Globus pallidus (tissue), 1 donor: ENCODE measurements around the gene S1PR5.
"Not testable (repeated sequence)": the region's sequence is repeated elsewhere in the genome, so short reads cannot be mapped to it uniquely, and the experiment has no call there.

Experiments used
- DNase-seq: peaks from one replicate; pipeline ENCODE4 v3.0.0-alpha.2; 2015; ENCODE audit warnings: low spot score

The S1PR5 gene, protein sequence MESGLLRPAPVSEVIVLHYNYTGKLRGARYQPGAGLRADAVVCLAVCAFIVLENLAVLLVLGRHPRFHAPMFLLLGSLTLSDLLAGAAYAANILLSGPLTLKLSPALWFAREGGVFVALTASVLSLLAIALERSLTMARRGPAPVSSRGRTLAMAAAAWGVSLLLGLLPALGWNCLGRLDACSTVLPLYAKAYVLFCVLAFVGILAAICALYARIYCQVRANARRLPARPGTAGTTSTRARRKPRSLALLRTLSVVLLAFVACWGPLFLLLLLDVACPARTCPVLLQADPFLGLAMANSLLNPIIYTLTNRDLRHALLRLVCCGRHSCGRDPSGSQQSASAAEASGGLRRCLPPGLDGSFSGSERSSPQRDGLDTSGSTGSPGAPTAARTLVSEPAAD

DNA sequence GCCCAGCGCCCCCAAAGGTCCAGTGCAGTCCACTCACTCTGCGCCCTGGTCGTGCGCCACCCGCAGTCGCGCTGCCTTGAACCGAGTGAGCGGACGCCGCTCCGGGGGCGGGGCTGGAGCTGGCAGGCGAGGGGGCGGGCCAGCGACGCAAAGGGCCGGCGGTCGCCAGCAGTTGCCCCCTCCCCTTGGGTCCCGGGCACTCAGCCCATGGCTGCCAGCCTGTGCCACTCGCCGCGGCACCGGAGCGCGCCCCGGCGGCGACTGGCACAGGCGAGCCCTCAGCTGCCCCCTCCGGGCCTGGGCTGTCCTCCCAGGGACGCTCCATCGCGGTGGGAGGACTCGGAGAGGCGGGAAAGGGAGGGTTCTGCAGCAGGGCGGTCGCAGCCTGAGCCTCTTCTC, at the start of gene S1PR5:
S1PR5 (minus strand) TSS at position 87 of the 399 bp plus-strand sequence. CDS start 2,436 bp downstream, outside the sequence.
- DNase-seq = peak; percentile 96

DNA sequence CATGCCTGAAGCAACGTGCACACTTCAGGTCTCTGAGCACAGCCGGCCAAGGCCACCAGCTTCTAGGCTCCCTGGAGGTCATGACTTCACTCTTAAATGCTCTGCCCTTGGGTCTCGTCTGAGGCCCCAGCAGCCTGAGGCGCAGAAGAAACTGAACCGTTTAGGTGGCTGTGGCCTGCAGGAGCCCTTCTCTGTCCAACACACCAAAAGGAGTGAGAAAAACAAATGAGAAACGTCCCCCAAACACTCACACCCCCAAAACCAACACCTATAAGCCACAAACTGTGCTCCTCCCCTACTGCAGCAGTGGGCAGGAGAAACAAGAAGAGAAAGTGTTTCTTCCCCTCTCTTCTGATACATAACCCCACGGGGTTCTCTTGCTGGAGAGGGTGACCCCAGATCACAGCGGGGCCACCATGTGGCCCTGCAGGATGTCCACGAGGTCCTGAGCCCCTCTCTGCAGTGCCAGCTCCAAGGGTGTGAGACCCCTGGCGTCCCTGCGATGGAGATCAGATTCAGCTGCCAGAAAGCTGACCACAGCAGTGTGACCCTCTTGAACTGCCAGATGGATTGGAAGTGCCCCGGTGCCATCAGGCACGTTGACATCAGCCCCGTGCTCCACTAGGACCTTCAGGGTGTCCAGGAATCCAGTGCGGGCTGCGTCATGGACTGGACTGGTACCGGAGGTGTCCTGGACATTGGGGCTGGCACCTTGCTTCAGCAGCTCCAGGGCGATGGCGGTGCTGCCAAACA, 49.6 kb upstream of the S1PR5 start:
- peak; percentile 11 for DNase-seq

DNA sequence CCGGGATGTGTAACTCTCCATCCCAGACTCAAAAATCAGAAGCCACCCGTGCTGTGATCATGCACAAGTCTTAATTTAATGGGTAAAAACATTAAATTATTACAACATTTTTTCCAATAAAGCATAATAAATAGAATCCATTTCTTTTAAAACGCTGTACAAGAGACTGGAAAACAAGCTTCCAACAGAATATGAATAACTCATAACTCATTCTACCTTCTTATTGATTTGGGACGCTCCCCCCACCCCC, 49.1 kb upstream of the S1PR5 start:
- no peak for DNase-seq

DNA sequence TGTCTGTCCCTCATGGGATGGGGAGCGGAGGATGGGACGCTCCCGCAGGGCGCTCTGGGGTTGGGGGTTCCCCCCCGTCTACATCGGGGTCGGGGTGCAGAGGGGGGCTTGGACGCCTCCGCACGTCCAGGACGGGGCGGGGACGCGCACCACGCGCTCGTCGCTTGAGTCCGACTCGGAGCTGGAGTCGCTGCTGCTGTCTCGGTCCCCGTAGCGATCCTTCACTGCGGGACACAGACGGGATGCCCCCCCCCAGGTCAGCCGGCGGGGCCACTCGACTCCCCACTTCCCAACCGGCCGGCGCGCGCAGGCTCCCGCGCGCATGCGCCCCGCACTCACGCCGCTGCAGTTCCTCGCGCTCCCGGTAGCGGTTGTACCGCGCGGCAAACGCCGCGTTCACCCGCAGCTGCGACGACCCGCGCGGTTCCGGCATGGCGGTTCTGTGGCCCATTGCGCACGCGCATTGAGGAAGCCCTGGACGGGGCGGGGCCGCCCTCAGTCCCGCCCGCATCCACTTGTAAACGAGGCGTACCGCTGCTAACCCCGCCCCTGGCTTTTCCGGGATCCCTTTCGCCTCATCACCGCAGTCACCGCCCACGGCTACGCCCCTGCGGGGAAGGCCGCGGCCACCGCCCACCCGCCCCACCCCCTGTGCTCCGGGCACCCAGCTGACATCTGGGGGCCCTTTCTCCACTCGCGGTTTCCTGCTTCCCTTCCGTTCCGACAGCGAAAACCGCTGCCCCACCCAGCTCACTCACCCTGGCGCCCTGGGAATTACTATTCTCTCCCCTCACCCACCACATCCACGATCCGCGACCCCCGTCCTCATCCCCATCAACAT, 48.5 kb upstream of the S1PR5 start, which contains the start of gene KRI1:
KRI1 (minus strand) TSS at position 444 of the 841 bp plus-strand sequence; CDS start at position 433, 11 bp downstream.
- peak; percentile 98 for DNase-seq

DNA sequence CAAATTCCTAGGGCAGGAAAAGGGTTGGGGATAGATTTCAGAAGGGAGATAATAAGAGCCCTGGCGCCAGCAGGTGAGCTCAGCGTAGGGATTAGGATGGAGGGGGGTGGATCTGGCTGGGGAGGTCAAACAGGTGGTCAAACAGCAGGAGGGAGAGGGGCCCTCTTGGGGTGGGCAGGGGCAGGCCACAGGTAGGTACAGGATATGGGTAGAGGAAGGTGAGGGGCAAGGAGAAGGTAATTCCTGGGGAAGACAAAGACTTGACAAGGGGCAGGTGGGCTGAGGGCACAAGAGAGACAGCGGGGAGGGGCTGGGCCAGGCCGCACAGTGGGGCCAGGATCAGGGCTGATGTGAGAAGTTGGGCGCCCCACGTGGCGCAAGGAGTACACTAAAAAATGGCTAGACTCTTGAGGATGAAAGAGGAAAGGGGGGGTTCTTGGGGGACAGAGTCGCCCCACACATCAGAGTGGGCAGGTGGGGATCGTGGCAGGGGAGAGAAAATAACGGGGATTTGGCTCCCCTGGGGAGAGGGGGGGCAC, 47.9 kb upstream of the S1PR5 start:
- no peak for DNase-seq

DNA sequence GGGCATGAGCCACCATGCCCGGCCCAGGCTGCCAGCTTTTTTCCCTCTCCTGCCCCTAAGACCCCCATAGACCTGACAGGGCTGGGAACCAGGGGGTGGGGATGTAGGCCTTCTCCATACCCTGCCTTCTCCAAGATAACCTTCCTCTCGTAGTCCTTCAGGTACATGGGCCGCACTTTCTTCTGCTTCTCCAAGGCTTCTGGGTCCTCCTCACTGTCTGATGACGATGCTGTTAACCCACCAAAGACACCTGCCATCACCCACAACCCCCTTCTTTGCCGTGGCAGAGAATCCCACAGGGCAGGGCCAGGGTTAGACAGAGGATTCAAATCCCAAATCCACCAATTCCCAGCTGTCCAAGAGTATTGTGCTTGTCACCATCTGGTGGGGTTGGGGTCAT, 45.4 kb upstream of the S1PR5 start:
- DNase-seq = no peak

DNA sequence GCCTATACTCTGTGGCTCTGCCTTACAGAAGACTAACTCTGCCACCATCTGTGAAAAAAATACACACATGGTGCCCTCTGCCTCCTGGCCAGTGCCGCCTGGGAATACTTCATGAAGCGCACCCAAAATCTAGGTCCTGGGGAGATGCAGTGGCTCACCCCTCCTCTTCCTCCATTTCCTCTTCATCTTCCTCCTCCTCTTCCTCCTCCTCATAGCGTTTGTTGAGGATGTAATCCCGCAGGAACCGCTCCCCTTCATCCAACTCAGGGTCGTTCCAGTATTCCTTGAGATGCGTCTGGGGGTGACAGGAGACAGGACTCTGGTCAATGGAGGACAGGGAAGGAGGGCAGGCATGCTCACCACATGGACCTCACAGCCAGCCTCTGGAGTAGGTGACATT, 42.9 kb upstream of the S1PR5 start:
- DNase-seq = no peak

DNA sequence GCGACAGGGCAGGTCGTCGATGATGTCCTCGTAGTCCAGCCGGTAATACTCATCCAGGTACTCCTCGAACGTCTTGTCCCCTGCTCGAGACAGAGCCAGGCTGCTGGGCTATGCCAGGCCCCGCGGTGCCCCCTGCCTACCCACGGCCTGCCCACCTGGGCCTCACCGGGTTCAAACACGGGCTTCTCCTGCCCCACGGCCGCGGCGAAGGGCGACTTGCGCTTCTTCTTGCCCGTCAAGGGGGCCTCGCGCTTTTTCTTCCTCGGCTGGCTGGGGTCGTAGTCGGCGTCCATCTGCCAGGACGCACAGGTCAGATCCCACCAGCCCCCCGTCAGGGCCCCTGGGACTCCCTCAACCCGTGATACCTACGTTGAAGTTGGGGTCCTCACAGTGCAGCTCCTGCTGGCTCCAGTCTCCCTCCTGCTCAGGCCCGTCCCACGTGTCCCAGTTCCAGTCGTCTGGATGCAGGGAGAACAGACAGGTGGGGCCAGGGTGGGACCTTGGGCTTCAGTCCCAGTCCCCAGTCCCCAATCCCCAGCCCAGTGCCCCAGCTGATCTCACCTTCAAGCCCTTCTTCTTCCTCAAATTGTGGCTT, 40.5 kb upstream of the S1PR5 start:
- no peak for DNase-seq

DNA sequence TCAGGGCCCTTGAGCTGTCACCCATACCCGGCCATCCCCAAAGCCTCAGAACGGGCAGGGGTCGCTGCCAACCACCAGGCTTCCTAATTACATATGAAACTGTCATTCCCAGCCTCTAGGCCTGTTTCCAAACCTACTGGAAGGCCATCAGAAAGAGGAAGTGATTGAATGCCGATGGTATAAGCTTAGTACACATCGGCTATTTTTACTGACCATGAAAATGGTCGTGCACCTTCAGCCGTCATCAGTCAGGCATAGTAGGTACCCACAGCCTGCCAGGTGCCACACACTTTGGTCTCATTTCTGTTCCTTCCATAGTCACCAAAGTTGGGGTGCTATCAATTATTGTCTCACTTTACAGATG, 38.3 kb upstream of the S1PR5 start:
- DNase-seq = no peak

DNA sequence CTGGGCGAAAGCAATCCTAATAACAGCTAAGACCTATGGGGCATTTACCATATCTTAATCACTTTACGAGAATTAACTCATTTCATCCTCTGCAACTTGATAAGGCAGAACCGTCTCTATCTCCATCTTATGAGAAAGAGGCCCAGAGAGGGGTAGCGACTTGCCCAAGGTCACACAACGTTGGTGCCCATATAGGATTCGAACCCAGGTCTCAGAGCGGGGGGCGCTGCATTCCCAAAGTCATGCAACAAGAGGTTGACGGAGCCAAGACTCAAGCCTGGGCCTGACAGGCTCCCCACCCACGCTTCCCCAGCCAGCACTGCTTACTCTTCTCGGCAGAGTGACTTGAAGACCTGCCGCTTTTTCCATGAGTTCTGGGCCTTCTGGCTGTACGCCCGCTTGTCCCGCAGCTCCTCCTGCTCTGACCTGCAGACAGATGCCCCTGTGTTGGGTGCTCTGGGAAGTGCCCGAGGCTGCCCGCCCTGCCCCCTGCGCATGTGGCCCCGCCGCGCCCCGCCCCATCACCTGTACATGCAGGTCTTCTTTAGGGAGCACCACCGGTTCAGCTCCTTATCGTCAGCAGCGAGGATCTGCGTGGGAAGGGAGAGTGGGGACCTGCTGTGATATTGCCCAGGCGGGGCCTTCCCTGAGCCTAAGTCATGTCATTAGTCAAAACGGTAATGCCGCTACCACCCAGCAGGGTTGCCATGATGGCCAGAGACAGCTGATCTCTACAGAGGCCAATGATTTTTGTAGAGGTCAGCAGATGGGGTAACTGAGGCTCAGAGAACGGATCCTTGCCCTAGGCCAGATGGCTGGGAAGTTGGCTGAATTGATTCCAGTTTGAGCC, 37.7 kb upstream of the S1PR5 start:
- no peak for DNase-seq

DNA sequence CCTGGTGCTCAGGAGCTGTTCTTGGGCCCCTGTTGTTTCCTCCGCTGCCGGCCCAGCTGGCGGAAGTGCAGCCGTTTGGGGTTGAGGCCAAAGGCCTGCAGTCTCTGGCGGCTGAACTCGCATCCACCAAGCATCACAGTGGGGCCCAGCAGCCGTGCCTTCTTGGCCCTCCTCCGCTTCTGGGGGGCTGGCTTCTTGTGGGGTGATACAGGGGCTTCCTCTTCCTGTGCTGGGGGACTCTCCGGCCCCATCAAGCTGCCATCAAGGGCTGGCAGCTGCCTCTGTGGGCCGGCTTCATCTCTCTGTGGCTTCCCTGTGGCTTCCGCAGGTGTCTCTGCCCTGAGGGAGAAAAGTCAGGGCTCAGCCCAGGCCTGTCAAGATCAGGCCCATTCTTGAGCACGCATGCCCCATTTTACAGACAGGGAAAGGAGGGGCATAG, 36.7 kb upstream of the S1PR5 start:
- DNase-seq = no peak

DNA sequence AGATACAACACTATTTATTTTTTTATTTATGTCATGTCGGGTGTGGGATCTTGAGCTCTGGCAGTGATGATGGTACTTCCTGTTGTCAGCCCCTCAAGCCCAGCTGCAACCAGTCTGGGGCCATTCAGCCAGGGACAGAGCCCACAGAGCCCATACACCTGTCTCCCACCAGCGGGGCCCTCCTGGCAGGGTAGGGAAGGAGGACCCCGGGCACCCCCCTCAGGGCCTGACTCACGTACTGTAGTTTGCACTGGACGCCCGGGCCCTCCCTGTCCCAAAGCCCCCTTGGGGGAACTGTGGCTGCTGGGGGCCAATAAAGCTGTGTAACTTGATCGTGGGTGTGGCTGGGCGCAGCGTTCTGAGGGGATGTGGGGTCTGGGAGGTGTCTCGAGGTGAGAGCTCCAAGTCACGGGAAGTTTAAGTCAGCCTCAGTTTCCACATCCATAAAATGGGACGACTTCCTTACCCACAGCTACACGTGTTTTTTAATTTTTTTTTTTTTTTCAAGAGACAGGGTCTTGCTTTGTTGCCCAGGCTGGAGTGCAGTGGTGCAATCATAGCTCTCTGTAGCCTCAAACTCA, 35.9 kb upstream of the S1PR5 start:
- DNase-seq = no peak

DNA sequence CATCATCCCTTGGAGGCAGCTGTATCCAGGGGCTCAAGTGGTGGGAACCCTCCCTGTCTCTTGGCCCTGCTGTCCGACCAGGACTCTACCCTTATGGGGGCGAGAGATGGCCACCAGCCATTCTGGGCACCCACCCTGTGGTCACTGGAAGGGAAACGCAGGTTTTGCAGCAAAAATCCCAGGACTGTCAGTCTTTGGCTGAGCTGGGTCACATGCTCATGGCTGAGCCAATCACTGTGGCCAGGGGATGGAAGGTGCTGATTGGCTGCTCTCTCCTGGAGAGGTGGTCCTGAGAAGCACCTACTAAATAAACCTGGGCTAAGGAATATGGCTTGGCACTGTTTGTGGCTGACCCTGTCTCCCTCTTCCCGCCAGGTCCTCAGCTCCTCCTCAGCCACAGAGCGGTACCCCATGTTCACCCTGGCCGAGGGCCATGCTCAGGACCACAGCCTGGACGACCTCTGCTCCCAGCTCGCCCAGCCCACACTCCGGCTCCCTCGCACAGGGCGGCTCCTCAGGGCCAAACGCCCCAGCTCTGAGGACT, 35.3 kb upstream of the S1PR5 start:
- DNase-seq = no peak

DNA sequence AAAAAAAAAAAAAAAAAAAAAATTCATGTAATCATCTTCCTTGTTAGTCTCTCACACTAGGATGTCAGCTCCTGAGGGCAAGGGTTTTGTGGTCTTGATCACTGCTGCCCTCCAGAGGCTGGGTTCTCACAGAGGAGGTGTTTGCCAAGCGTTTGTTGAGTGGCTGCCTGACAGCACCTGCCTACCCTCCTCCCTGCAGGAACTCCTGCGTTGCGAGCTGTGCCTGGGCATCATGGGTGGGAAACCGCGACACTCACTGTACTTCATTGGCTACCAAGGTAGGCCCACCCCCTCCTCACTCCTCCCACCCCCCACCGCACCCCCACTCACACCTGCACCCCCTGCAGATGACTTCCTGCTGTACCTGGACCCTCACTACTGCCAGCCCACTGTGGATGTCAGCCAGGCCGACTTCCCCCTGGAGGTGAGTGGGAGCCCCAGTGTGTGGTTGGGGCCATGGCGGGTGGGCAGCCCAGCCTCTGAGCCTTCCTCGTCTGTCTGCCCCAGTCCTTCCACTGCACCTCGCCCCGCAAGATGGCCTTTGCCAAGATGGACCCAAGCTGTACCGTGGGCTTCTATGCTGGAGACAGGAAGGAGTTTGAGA, 34.6 kb upstream of the S1PR5 start:
- DNase-seq = peak; percentile 14

DNA sequence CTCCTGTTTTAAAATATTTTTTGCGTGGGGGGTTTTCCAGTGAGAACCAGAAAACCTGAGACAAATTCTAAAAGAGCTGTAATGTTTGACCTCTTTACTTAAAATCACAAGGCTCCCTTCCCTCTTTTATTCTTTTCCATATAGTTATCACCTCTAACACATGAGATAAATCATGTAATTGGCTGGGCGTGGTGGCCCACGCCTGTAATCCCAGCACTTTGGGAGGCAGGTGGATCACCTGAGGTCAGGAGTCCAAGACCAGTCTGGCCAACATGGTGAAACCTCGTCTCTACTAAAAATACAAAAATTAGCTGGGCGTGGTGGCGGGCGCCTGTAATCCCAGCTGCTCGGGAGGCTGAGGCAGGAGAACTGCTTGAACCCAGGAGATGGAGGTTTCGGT, 33.8 kb upstream of the S1PR5 start:
- not testable (repeated sequence) for DNase-seq

DNA sequence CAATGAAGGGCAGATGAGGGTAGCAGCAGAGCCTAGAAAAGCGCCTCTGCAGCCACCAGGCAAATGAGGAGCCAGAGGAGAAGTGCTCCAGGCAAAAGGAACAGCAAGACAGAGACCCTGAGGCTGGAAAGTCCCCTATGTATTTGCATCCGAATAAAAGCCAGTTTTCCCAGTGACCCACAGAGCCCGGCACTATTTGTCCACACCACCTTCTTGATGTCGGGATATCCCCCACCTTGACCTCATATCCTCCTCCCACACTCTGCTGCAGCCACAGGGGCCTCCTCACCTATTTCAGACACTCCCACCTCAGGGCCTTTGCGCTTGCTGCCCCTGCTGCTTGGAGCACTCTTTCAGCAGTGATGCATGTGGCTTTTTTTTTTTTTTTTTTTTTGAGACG, 33.1 kb upstream of the S1PR5 start:
- no peak for DNase-seq

DNA sequence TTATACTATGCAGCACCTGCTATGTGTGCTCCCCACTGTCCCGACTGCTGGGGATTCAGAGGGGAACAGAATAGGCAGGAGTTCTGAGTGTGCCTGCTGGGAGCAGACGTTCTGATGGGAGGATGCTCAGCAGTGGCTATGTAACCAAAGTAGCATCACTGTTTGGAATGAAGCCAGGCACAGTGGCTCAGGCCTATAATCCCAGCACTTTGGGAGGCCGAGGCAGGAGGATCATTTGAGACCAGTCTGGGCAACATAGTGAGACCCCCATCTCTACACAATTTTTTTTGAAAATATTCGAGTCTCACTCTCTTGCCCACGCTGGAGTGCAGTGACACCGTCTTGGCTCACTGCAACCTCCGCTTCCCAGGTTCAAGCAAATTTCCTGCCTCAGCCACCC, 32.5 kb upstream of the S1PR5 start:
- no peak for DNase-seq

DNA sequence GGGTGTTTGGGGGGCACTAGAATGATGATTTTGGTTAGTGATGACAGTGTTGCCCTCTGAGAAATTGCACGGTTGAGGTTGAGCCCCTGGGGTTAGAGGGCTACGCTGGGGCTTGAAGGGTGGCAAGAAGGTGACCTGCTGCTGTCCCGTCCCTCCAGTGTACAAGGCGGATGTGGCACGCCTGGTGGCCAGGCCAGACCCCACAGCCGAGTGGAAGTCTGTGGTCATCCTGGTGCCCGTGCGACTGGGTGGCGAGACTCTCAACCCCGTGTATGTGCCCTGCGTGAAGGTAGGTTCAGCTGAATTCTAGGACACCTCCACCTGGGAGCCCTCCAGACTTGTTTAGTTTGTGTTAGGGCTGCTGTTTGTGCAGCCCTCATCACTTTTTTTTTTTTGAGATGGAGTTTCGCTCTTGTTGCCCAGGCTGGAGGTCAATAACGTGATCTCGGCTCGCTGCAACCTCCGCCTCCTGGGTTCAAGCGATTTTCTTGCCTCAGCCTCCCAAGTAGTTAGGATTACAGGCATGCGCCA, 31.6 kb upstream of the S1PR5 start:
- DNase-seq = no peak

DNA sequence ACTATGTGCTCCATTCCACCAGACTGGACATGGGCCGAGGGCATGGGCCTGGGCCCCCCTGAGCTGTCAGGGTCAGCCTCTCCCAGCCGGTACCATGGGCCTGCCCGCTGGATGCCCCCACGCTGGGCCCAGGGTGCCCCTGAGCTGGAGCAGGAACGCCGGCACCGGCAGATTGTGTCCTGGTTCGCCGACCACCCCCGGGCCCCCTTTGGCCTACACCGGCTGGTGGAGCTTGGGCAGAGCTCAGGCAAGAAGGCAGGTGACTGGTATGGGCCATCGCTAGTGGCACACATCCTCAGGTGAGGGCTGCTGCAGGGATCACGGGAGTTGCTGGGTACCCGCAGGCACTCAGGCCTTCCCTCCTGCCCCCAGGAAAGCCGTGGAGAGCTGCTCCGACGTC, 29.6 kb upstream of the S1PR5 start:
- DNase-seq = no peak
